Stimulated activated memory B cell treated with anti-CD40 and anti-IgM and Interleukin-4, amounts not matched to agents 10 μg/mL and 1 μg/mL and 100 μg/mL, for 72 hours (primary cell): Measurements from ENCODE around the gene PGAP6.
A peak's percentile ranks its signal among the peaks of the same experiment; 100 is the strongest.
"Not testable (repeated sequence)": the region's sequence is repeated elsewhere in the genome, so short reads cannot be mapped to it uniquely, and the experiment has no call there.

Experiments used
- ATAC-seq: fragments of 150-1000 bp; cut with Tn5 transposase; 2 replicates; pipeline ENCODE4 v1.10.0; 2021
- H3K27ac Mint-ChIP-seq: one replicate; pipeline ENCODE4 v1.8.0; 2022; ENCODE audit warnings: mild to moderate bottlenecking, mixed read lengths
- H3K27me3 Mint-ChIP-seq: one replicate; pipeline ENCODE4 v1.8.0; 2022; ENCODE audit warnings: mixed read lengths
- H3K36me3 Mint-ChIP-seq: one replicate; pipeline ENCODE4 v1.8.0; 2022; ENCODE audit warnings: mixed read lengths
- H3K4me1 Mint-ChIP-seq: one replicate; pipeline ENCODE4 v1.8.0; 2022; ENCODE audit warnings: mixed read lengths
- H3K4me3 Mint-ChIP-seq: one replicate; pipeline ENCODE4 v1.8.0; 2022; ENCODE audit warnings: mild to moderate bottlenecking, moderate library complexity, mixed read lengths
- H3K9me3 Mint-ChIP-seq: one replicate; pipeline ENCODE4 v1.8.0; 2022; ENCODE audit warnings: mixed read lengths

Gene PGAP6

GRCh38 chr16:381789-382717 is at the start of gene PGAP6:
PGAP6 (minus strand) TSS chr16:381978; CDS start chr16:381821, 157 bp downstream.
- H3K4me1 Mint-ChIP-seq: peaks cover 33% of the 10 kb centered on the region
- peak; percentile 82 for ATAC-seq
- H3K9me3 Mint-ChIP-seq: no peaks in the 10 kb centered on the region
- H3K4me3 Mint-ChIP-seq: peak within 1 kb of the TSS; percentile 75
- H3K36me3 Mint-ChIP-seq: no peaks in the 10 kb centered on the region
- H3K27ac Mint-ChIP-seq: peak within 1 kb of the TSS; percentile 78
- H3K27me3 Mint-ChIP-seq: no peaks in the 10 kb centered on the region

- Mint-ChIP-seq H3K27ac (no peak overlapping the region), H3K27me3 (no peaks in the 10 kb centered on the region), H3K9me3 (no peaks in the 10 kb centered on the region), H3K36me3 (no peaks in the 10 kb centered on the region), H3K4me3 (no peak overlapping the region), H3K4me1 (peaks cover 31% of the 10 kb centered on the region)
- ATAC-seq: no peak
These were observed 49.1 kb upstream of the PGAP6 start for GRCh38 chr16:430904-431303.

- H3K27me3 Mint-ChIP-seq: peaks cover 16% of the 10 kb centered on the region
- H3K27ac Mint-ChIP-seq: peak overlapping the region; percentile 37
- peaks cover 46% of the 10 kb centered on the region for H3K4me1 Mint-ChIP-seq
- H3K9me3 Mint-ChIP-seq: no peaks in the 10 kb centered on the region
- H3K4me3 Mint-ChIP-seq: peak overlapping the region; percentile 79
- no peak for ATAC-seq
- H3K36me3 Mint-ChIP-seq: no peaks in the 10 kb centered on the region
These were observed 45.5 kb upstream of the PGAP6 start for GRCh38 chr16:427250-427649.

GRCh38 chr16:426906-427249 is 45.1 kb upstream of the PGAP6 start:
- no peak for ATAC-seq
- Mint-ChIP-seq H3K4me3 (peak overlapping the region; percentile 79), H3K9me3 (no peaks in the 10 kb centered on the region), H3K4me1 (peaks cover 46% of the 10 kb centered on the region), H3K27me3 (peaks cover 16% of the 10 kb centered on the region), H3K27ac (peak overlapping the region; percentile 37), H3K36me3 (no peaks in the 10 kb centered on the region)

- peak; percentile 1 for ATAC-seq
- Mint-ChIP-seq H3K4me1 (peaks cover 46% of the 10 kb centered on the region), H3K4me3 (peak overlapping the region; percentile 79), H3K27me3 (peaks cover 16% of the 10 kb centered on the region), H3K27ac (peak overlapping the region; percentile 37), H3K9me3 (no peaks in the 10 kb centered on the region), H3K36me3 (no peaks in the 10 kb centered on the region)
These were observed 44.5 kb upstream of the PGAP6 start for GRCh38 chr16:426115-426905.

GRCh38 chr16:425740-426114 is 43.9 kb upstream of the PGAP6 start:
- peaks cover 16% of the 10 kb centered on the region for H3K27me3 Mint-ChIP-seq
- H3K9me3 Mint-ChIP-seq: no peaks in the 10 kb centered on the region
- H3K4me1 Mint-ChIP-seq: peaks cover 41% of the 10 kb centered on the region
- H3K36me3 Mint-ChIP-seq: no peaks in the 10 kb centered on the region
- H3K27ac Mint-ChIP-seq: peak overlapping the region; percentile 86
- H3K4me3 Mint-ChIP-seq: peak overlapping the region; percentile 92
- ATAC-seq: peak; percentile 68

GRCh38 chr16:425082-425718 is 43.4 kb upstream of the PGAP6 start, which contains the start of gene RAB11FIP3:
RAB11FIP3 (plus strand) TSS chr16:425649; CDS start chr16:426007, 358 bp downstream.
- Mint-ChIP-seq H3K4me1 (peaks cover 40% of the 10 kb centered on the region), H3K27me3 (peaks cover 16% of the 10 kb centered on the region), H3K4me3 (peak within 1 kb of the TSS; percentile 92), H3K27ac (peak within 1 kb of the TSS; percentile 86), H3K9me3 (no peaks in the 10 kb centered on the region), H3K36me3 (no peaks in the 10 kb centered on the region)
- peak; percentile 97 for ATAC-seq

GRCh38 chr16:424623-425081 is 42.9 kb upstream of the PGAP6 start:
- ATAC-seq: no peak
- Mint-ChIP-seq H3K4me3 (peak overlapping the region; percentile 92), H3K27me3 (peaks cover 16% of the 10 kb centered on the region), H3K36me3 (no peaks in the 10 kb centered on the region), H3K4me1 (peaks cover 40% of the 10 kb centered on the region), H3K27ac (peak overlapping the region; percentile 86), H3K9me3 (no peaks in the 10 kb centered on the region)

- H3K4me3 Mint-ChIP-seq: peak overlapping the region; percentile 92
- H3K9me3 Mint-ChIP-seq: no peaks in the 10 kb centered on the region
- no peak for ATAC-seq
- H3K27me3 Mint-ChIP-seq: peaks cover 16% of the 10 kb centered on the region
- H3K36me3 Mint-ChIP-seq: no peaks in the 10 kb centered on the region
- H3K27ac Mint-ChIP-seq: peak overlapping the region; percentile 86
- peaks cover 40% of the 10 kb centered on the region for H3K4me1 Mint-ChIP-seq
These were observed 42.4 kb upstream of the PGAP6 start for GRCh38 chr16:424033-424622.

GRCh38 chr16:422179-422578 is 40.4 kb upstream of the PGAP6 start:
- not testable (repeated sequence) for H3K9me3 Mint-ChIP-seq, H3K4me3 Mint-ChIP-seq, H3K27ac Mint-ChIP-seq, H3K36me3 Mint-ChIP-seq, ATAC-seq
- Mint-ChIP-seq H3K4me1 (peaks cover 21% of the 10 kb centered on the region), H3K27me3 (peaks cover 16% of the 10 kb centered on the region)

- H3K9me3 Mint-ChIP-seq, H3K4me1 Mint-ChIP-seq, ATAC-seq, H3K4me3 Mint-ChIP-seq, H3K27me3 Mint-ChIP-seq, H3K27ac Mint-ChIP-seq: not testable (repeated sequence)
- peaks cover 11% of the 10 kb centered on the region for H3K36me3 Mint-ChIP-seq
These were observed 33.4 kb upstream of the PGAP6 start for GRCh38 chr16:415170-415498.

GRCh38 chr16:414395-415169 is 32.8 kb upstream of the PGAP6 start:
- no peaks in the 10 kb centered on the region for H3K27me3 Mint-ChIP-seq
- H3K36me3 Mint-ChIP-seq: peaks cover 16% of the 10 kb centered on the region
- H3K9me3 Mint-ChIP-seq: no peaks in the 10 kb centered on the region
- ATAC-seq: no peak
- H3K27ac Mint-ChIP-seq: no peak overlapping the region
- no peak overlapping the region for H3K4me3 Mint-ChIP-seq
- H3K4me1 Mint-ChIP-seq: no peaks in the 10 kb centered on the region

GRCh38 chr16:411576-412265 is 29.9 kb upstream of the PGAP6 start:
- no peak for ATAC-seq
- Mint-ChIP-seq H3K4me3 (no peak overlapping the region), H3K36me3 (peaks cover 17% of the 10 kb centered on the region), H3K27me3 (no peaks in the 10 kb centered on the region), H3K9me3 (no peaks in the 10 kb centered on the region), H3K27ac (no peak overlapping the region), H3K4me1 (no peaks in the 10 kb centered on the region)
